HG03439 (cell line): ENCODE results near the gene ZNF212.
"Not testable (repeated sequence)": the region's sequence is repeated elsewhere in the genome, so short reads cannot be mapped to it uniquely, and the experiment has no call there.

Experiments used
- ATAC-seq: cut with Tn5 transposase; IDR thresholded peaks from one replicate; pipeline ENCODE4 v1.9.1; 2021; ENCODE audit warnings: mild to moderate bottlenecking, moderate library complexity; ENCODE audit not compliant: unreplicated experiment

The ZNF212 gene

DNA sequence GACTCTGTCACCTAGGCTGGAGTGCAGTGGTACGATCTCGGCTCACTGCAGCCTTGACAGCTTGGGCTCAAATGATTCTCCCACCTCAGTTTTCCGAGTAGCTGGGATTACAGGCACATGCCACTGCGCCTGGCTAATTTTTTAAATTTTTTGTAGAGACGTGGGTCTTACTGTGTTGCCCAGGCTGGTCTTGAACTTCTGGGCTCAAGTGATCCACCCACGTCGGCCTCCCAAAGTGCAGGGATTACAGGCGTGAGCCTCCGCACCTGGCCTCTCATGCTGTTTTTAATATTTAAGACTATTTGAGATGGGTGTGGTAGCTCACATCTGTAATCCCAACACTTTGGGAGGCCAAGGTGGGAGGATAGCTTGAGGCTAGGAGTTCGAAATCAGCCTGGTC is 12.1 kb downstream of the ZNF212 start:
- not testable (repeated sequence) for ATAC-seq

DNA sequence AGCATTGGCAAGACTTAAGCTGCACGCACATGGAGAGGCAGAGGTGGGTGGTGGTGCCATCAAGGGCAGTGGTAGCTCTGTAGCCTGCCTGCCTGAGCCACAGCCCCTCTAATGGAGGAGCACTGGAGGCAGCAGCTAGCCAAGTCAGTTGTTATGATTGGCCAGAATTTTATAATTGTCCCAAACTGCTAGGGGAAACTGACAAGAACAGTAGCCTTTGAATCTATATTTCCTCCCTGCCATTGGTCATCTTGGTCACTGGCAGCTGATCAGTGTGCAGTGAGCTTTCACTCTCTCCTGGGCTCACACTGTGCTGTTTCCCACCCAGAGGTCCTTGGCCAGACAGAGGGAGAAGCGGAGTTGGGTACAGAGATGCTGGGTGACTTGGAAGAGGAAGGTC is 12.9 kb downstream of the ZNF212 start:
- ATAC-seq: no peak

- no peak for ATAC-seq
Measured at GRCh38 chr7:149253665-149254064, 14.2 kb downstream of the ZNF212 start.

DNA sequence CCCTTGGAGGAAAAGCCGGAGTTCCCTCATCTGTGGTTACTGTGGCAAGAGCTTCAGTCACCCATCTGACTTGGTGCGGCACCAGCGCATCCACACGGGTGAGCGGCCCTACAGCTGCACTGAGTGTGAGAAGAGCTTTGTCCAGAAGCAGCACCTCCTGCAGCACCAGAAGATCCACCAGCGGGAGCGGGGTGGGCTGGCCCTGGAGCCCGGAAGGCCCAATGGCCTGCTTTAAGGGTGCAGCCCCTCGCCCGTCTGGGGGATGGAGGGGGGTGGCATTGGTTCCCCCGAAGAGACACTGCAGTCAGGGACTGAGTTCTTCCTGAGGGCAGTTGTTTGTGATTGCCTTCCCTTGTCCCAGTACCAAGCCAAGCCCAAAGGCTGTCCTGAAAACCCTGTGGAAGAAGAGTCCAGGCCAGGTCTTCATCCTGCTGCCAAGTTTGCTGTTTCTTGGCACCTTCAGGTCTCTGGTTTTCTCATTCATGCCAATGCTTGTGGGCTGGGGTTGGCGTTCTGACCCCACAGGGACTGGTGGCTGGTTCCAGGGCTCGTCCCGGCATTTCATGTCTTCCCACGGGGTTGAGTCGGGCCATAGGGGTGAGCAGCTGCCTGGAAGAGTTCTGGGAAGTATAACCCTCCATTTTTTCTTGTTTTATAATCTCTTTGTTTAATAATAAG is 14.9 kb downstream of the ZNF212 start:
- ATAC-seq: no peak

DNA sequence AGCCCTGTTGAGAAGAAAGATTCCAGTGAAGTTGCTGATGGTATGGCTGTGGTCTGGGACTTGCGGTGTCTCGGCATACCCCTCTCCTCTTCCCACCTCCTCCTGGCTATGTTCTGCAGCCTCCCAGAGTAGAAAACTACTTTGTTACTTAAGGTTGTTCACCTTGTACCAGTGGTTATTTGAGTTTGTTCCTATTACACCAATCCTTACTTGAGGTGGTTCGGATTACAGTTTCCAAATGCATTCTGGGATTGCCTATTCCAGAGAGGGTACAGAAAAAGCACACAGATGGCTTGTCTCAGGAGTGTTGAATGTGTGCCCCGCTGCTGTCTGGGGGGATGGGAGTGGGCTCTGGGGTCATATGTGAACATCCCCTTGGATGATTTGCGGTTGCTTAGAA is 15.7 kb downstream of the ZNF212 start:
- no peak for ATAC-seq

DNA sequence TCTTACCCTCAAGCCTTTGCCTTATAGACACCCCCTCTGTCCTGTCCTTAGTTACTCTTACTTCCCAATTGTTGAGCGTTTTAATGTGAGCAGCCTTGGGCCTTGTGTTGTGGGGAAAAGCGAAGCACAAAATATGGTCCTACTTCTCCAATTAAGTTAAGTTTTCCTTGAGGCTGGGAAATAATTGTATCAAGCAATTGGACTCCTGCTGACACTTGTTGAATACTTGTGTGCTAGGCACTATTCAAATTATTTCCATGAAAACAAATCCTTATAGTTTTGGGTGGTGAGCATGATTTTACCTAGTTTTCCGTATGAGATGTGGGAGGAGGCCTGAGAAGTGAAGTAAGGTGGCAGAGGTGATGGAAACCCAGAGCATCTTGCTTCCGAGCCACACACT is 17.1 kb downstream of the ZNF212 start:
- no peak for ATAC-seq

DNA sequence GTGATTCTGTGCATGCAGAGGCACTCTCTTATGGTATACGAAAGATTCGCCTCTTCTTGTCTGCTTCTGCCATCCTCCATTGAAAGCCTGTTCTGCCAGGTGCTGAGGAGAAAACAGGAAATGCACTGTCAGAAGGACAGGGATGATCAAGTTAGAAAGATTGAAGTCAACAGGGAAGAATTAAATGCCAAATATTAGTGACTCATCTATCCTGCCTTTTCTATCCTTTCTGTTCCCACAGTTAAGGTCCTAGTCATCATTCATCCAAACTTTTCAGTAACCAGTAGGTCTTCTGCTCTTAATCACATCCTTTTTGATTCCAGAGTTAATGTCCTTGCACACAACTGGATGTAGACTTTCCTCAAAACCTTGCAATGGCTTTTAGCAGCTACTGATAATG is 17.7 kb downstream of the ZNF212 start:
- no peak for ATAC-seq

DNA sequence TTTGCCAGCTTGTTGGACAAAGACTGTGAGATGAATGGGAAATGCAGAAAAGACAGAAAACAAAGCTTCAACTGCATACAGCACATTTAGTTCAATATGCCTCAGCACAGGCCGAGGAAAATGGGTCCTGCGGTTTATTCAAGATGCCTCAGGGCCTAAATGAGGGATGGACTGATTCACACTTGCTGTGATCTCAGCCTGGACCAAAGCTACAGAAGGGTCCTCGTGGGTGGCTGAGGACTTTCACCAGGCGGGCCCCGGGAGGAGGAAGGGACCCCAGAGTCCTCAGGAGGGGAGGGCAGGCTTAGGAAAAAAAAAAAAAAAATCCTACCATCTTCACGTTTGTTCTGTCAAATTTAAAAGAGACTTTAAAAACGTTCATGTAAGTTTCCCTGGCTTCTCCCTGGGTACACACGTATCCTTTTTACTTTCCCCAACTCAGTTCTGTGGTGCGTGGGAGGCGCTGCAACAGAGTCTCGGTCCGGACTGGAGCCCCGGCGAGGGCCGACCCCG is 21.9 kb downstream of the ZNF212 start:
- no peak for ATAC-seq

- peak; percentile 87 for ATAC-seq
Measured at GRCh38 chr7:149261829-149262617, 22.6 kb downstream of the ZNF212 start, which contains the start of gene ZNF783. Gene ZNF783 (plus strand): TSS chr7:149262196. CDS start chr7:149262334, 138 bp downstream.

GRCh38 chr7:149266451-149266850 is 27.0 kb downstream of the ZNF212 start:
- no peak for ATAC-seq

- no peak for ATAC-seq
Measured at GRCh38 chr7:149267733-149268132, 28.3 kb downstream of the ZNF212 start.

DNA sequence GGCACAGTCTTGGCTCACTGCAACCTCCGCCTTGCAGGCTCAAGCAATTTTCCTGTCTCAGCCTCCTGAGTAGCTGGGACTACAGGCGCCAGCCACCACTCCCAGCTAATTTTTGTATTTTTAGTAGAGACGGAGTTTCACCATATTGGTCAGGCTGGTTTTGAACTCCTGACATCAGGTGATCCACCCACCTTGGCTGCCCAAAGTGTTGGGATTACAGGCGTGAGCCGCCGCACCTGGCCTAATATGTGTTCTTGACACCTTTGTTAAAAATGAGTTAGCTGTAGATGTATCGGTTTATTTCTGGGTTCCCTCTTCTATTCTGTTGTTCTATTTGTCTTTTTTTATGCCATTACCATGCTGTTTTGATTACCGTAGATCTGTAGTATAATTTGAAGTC is 35.0 kb downstream of the ZNF212 start:
- ATAC-seq: not testable (repeated sequence)

GRCh38 chr7:149277871-149278270 is 38.4 kb downstream of the ZNF212 start:
- ATAC-seq: no peak

- no peak for ATAC-seq
Measured at GRCh38 chr7:149278396-149278795, 38.9 kb downstream of the ZNF212 start.

DNA sequence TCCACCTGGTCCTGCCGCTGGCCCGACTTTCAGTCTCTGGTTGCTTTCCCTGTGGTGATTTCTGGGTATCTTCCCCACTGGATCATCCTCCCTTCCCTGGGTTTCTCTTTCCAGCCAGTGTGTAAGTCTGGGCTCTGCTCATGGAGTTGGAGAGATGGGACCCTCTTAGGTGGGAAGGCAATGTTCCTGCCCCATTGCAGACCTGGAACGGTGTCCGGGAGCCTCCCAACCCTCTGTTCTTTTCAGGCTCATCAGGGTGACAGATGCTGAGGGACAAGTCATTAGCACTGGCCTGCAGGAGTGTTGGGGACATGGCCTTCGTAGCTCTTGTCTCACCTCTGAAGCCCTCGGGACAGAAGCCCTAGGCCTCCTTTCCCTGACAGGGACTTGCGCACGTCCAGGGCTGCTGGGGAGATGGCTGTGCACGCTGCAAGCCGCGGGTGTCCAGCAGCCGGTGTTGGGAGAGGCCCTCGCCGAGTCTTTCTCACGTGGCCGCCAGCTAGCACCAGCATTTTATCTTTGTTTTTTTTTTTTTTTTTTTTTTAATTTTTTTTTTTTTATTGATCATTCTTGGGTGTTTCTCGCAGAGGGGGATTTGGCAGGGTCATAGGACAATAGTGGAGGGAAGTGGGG is 39.8 kb downstream of the ZNF212 start:
- ATAC-seq: no peak

GRCh38 chr7:149280151-149280550 is 40.7 kb downstream of the ZNF212 start:
- ATAC-seq: no peak

DNA sequence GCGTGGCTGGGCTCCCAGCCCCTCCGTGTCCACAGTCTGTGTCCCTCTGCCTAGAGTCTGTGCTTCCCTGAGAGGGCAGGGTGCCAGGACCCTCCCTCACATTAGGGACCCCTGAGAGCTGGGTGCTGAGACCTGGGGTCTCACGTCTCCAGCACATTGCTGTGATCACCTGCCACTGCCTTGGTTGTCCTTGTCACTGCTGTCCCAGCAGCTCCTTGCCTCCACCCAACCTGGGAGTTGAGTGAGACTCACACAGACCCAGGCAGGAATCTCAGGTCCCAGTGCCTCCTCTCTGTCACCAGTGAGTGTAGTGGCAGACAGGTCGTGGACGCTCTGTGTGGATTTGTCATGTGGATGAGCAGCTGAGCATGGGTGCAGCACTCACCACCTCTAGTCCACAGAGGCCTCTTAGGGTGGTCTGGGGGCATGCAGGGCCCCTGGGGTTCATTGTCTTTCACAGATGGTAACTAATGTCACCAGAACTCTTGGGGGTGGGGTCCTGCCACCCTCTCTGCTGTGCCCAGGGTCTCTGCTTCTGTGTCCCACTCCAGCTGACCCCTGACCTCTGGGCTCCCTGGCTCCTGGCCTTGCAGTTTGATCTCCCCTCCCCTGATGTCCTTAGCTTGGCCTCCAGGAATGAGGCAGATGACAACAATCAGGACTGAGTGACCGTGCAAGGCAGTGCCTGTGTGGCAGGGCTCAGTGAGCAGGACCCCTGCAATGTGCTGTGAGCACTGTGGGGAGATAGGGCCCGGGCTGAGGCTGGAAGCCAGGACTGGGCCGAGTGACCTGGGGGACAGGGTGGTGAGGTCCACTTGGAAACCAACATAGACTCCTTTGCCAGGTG is 41.4 kb downstream of the ZNF212 start:
- no peak for ATAC-seq

- no peak for ATAC-seq
Measured at GRCh38 chr7:149281508-149282330, 42.3 kb downstream of the ZNF212 start.

- ATAC-seq: no peak
Measured at GRCh38 chr7:149282331-149282655, 42.8 kb downstream of the ZNF212 start.

DNA sequence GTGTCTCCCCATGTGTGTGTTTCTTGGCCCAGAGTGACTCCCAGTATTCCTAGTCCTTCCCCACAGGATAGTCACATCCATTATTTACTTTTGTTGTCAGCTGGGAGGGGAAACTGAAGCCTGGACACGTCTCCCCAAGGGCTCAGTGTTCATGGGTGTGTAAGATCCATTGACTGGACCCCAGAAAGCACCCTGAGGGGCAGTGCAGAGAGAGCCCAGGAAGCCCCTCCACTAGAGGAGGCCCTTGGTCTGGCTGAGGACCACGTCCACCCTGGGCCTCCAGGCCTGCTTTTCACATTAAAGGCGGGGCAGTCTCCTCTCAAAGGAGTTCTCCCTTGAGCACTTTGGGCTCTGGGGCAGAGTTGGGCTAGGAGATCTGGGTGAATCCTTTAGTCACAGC is 43.9 kb downstream of the ZNF212 start:
- ATAC-seq: no peak
